Adrenal gland (tissue), 19 donors: Measurements from ENCODE around the gene PRSS22. TPM values are rescaled to one million over a fixed set of nuclear protein-coding genes. Genes with fewer than 3 reads are reported as not detected.
A peak's percentile ranks its signal among the peaks of the same experiment; 100 is the strongest.
"Not testable (repeated sequence)": the region's sequence is repeated elsewhere in the genome, so short reads cannot be mapped to it uniquely, and the experiment has no call there.

ENCODE experiments used
- DNase-seq, 7 donors: peaks; one replicate each; pipeline ENCODE4 v3.0.0-alpha.2; 2019 to 2020
- H3K27ac ChIP-seq, 5 donors: fragments of 200-600 bp; sonication (generic) in 4 of 5; 1 replicate in 3 of 5; 2 replicates in 2 of 5; pipeline versions ENCODE4 v1.5.1 to v1.8.0; 2016 to 2020; ENCODE audit warnings: mild to moderate bottlenecking in 1 of 5
- H3K27me3 ChIP-seq: fragments of 200-600 bp; 2 replicates; pipeline ENCODE4 v1.8.0; 2021
- H3K36me3 ChIP-seq, 2 donors: fragments of 200-600 bp; replicated peaks in 1 of 2; 1 replicate in 1 of 2; 2 replicates in 1 of 2; pipeline versions ENCODE4 v1.5.1 to v1.8.0; 2018 to 2022
- H3K4me1 ChIP-seq, 2 donors: fragments of 200-600 bp; replicated peaks in 1 of 2; 1 replicate in 1 of 2; 2 replicates in 1 of 2; pipeline versions ENCODE4 v1.5.1 to v1.8.0; 2018 to 2021
- H3K4me3 ChIP-seq, 4 donors: fragments of 200-600 bp; sonication (generic) in 3 of 4; one replicate each; pipeline ENCODE4 v1.5.1; 2016 to 2018
- H3K9me3 ChIP-seq, 3 donors: fragments of 200-600 bp; sonication (generic) in 1 of 3; replicated peaks in 1 of 3; 1 replicate in 2 of 3; 2 replicates in 1 of 3; pipeline versions ENCODE4 v1.5.1 to v1.8.0; 2016 to 2021
- CTCF ChIP-seq, 6 experiments: fragments of 450-650 bp in 4 of 6; fragments of 200-600 bp in 2 of 6; sonication (generic) in 1 of 6; IDR thresholded peaks; 1 replicate in 5 of 6; 2 replicates in 1 of 6; pipeline versions ENCODE4 v1.5.1 to v1.8.0; 2016 to 2021; ENCODE audit warnings: antibody characterized with exemption in 6 of 6, mild to moderate bottlenecking in 2 of 6, moderate library complexity in 1 of 6
- POLR2A ChIP-seq, 2 donors: fragments of 450-650 bp; IDR thresholded peaks; one replicate each; pipeline ENCODE4 v1.6.1; 2017; ENCODE audit warnings: antibody characterized with exemption in 2 of 2, mild to moderate bottlenecking in 2 of 2, moderate library complexity in 1 of 2
- WGBS, 4 donors: extraction: QIAGEN DNeasy Blood & Tissue Kit in 2 of 4; methylation state at CpG; one replicate each; pipeline versions ENCODE4 v1.1.5 to v1.1.7; 2013 to 2017; 5-methylcytosine and 5-hydroxymethylcytosine counted together
- intact Hi-C, 2 donors: fragments of 100-400 bp; cut with DNase I; formaldehyde crosslinking; loops; one replicate each; pipeline versions ENCODE4 v1.14.1 to v1.15.0; 2022 to 2023
- long read RNA-seq, 10 donors: library from polyadenylated mRNA in 3 of 10; unstranded in 2 of 10; stranded (forward) in 1 of 10; transcript quantifications; one replicate each; pipeline ENCODE4 v2.0.0 and lab custom pipeline, GENCODE V29; 2021 to 2026
- polyA plus RNA-seq, 3 donors: library from polyadenylated mRNA; stranded (reverse); fragments of 200-250 nt in 2 of 3; fragments of 350-450 nt in 1 of 3; fragmentation: Illumina TruSeq in 1 of 3; extraction: RNeasy Lipid Tissue Mini Kit (QIAGEN cat#74804) in 1 of 3; gene quantifications; one replicate each; pipeline ENCODE4 v1.2.3, GENCODE V29; 2013 to 2014
- total RNA-seq, 9 donors: library from RNA; depleted of rRNA in 4 of 9; stranded (reverse); fragments of >200 nt in 4 of 9; fragments of 120-200 nt in 1 of 9; fragmentation: NEBNext Ultra II Directional in 1 of 9; extraction: Animal tissue kit (Norgen Biotek cat#: 25700) in 1 of 9; gene quantifications; one replicate each; pipeline versions ENCODE4 v1.1.0 to v1.2.4, GENCODE V29; 2013 to 2023
- donor health status: healthy with polysubstance abuse.
- donor health status: Bipolar disorder and iron deficiency.
- donor health status: DM: yes; HTN: yes; CAD: no.
- donor health status: DM: no; HTN: no; CAD: no.
- donor health status: DM: no; HTN: no; CAD: no.
- donor health status: DM: yes; HTN: yes; CAD: no.

PRSS22 gene, protein sequence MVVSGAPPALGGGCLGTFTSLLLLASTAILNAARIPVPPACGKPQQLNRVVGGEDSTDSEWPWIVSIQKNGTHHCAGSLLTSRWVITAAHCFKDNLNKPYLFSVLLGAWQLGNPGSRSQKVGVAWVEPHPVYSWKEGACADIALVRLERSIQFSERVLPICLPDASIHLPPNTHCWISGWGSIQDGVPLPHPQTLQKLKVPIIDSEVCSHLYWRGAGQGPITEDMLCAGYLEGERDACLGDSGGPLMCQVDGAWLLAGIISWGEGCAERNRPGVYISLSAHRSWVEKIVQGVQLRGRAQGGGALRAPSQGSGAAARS
- total RNA-seq: under 1 TPM in 2 of 9 donors, not detected in 7; 0.32 to 0.41 TPM
- under 1 TPM in 1 of 3 donors, not detected in 2; 0.07 TPM for polyA plus RNA-seq
- long read RNA-seq, donor 1: 0 reads
- long read RNA-seq, donor 2: 0 reads
- long read RNA-seq, donor 3: 0 reads
- long read RNA-seq, donor 4: 0 reads
- long read RNA-seq, donor 5: 0 reads
- long read RNA-seq, donor 6: 0 reads
- long read RNA-seq, donor 7: 0 reads
- long read RNA-seq, donor 8: 0 reads
- long read RNA-seq, donor 9: 0 reads
- long read RNA-seq, donor 10: 0 reads

GRCh38 chr16:2857451-2858244 lies at the start of gene PRSS22:
PRSS22 (minus strand) TSS chr16:2858170; CDS start chr16:2858104, 66 bp downstream.
- H3K27me3 ChIP-seq: peaks cover 16% of the 10 kb centered on the region
- DNase-seq: no peak

DNA sequence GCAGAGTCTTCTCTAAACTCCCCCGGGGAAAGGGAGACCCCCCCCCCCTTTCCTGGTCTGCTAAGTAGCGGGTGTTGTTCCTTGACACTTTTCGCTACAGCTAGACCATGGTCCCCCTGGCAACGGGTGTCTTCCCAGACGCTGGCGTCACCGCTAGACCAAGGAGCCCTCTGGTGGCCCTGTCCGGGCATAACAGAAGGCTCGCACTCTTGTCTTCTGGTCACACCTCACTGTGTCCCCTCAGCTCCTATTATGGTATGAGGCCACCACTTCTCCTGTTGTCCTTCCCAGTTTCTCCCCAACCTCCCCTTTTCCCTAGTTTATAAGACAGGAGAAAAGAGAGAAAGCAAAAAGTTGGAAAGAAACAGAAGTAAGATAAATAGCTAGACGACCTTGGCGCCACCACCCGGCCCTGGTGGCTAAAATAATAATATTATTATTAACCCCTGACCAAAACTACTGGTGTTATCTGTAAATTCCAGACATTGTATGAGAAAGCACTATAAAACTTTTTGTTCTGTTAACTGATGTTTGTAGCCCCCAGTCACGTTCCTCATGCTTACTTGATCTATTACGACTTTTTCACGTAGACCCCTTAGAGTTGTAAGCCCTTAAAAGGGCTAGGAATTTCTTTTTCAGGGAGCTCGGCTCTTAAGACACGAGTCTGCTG lies 49.2 kb upstream of the PRSS22 start:
- H3K36me3 ChIP-seq, H3K9me3 ChIP-seq, intact Hi-C loops, H3K27me3 ChIP-seq, H3K4me3 ChIP-seq: not testable (repeated sequence)
- peak; percentile 38 to 92 (median 76) for TF ChIP-seq CTCF (IDR thresholded peaks at IDR 0.05)
- Histone ChIP-seq H3K4me1 (peaks cover 0 to 19% of the 10 kb centered on the region in 2 donors), H3K27ac (peak overlapping the region in 2 of 5 donors; percentile 48 to 73)
- WGBS, 4 donors: 9 to 12% (median 10%) methylated on average over 13 to 17 of the region's 17 CpGs
- peak; percentile 59 to 86 (median 72) for DNase-seq

More at GRCh38 chr16:2857451-2858244, at the start of gene PRSS22:
- no peaks in the 10 kb centered on the region for H3K9me3 ChIP-seq
- no peaks in the 10 kb centered on the region for H3K4me1 ChIP-seq
- no peak for TF ChIP-seq POLR2A (IDR thresholded peaks at IDR 0.05)
- TF ChIP-seq CTCF (IDR thresholded peaks at IDR 0.05): no peak
- H3K27ac ChIP-seq: no peak within 1 kb of the TSS
- H3K4me3 ChIP-seq: no peak within 1 kb of the TSS
- H3K36me3 ChIP-seq: no peaks in the 10 kb centered on the region
- WGBS, 4 donors: 8 to 12% (median 10%) methylated on average over 27 to 42 of the region's 42 CpGs
- intact Hi-C loops: no loop called here

DNA sequence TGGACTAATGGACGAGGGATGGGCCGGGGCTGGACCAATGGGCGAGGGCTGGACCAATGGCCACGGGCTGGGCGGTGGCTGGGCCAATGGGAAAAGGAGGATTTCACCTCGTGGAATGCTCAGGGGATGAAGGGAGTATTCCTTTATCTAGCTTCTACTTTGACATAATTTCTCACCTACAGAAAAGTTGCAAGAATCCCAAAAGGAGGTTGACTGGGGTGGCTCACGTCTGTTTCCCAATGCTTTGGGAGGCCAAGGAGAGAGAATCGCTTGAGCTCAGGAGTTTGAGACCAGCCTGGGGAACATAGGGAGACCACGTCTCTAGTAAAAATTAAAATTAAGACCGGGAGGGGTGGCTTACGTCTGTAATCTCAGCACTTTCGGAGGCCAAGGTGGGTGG lies 48.0 kb upstream of the PRSS22 start:
- no peak overlapping the region for H3K4me3 ChIP-seq
- H3K27me3 ChIP-seq: no peaks in the 10 kb centered on the region
- intact Hi-C loops: no loop called here
- DNase-seq: no peak
- peak in 1 of 6 experiments; percentile 8 for TF ChIP-seq CTCF (IDR thresholded peaks at IDR 0.05)
- no peak for TF ChIP-seq POLR2A (IDR thresholded peaks at IDR 0.05)
- H3K36me3 ChIP-seq: no peaks in the 10 kb centered on the region
- H3K27ac ChIP-seq: peak overlapping the region; percentile 11 to 73 (median 15)
- whole genome bisulfite sequencing, 4 donors: 20 to 24% (median 21%) methylated on average over 12 of the region's 12 CpGs
- no peaks in the 10 kb centered on the region for H3K9me3 ChIP-seq
- H3K4me1 ChIP-seq: peaks cover 0 to 15% of the 10 kb centered on the region in 2 donors
